B cell (primary cell): ENCODE results near the gene RPL19.

Experiments
- EZH2 ChIP-seq: IDR thresholded peaks from 2 replicates; pipeline ENCODE4 v1.6.1; 2012; ENCODE audit warnings: borderline replicate concordance, low read depth, mild to moderate bottlenecking, moderate library complexity, low read length; ENCODE audit not compliant: insufficient read depth, poor library complexity, severe bottlenecking
- TF ChIP-seq, protein P1 (sequence below): fragments of 200-600 bp; IDR thresholded peaks from one replicate; pipeline ENCODE4 v1.8.0; 2022; ENCODE audit warnings: antibody characterized with exemption, mild to moderate bottlenecking

DNA sequence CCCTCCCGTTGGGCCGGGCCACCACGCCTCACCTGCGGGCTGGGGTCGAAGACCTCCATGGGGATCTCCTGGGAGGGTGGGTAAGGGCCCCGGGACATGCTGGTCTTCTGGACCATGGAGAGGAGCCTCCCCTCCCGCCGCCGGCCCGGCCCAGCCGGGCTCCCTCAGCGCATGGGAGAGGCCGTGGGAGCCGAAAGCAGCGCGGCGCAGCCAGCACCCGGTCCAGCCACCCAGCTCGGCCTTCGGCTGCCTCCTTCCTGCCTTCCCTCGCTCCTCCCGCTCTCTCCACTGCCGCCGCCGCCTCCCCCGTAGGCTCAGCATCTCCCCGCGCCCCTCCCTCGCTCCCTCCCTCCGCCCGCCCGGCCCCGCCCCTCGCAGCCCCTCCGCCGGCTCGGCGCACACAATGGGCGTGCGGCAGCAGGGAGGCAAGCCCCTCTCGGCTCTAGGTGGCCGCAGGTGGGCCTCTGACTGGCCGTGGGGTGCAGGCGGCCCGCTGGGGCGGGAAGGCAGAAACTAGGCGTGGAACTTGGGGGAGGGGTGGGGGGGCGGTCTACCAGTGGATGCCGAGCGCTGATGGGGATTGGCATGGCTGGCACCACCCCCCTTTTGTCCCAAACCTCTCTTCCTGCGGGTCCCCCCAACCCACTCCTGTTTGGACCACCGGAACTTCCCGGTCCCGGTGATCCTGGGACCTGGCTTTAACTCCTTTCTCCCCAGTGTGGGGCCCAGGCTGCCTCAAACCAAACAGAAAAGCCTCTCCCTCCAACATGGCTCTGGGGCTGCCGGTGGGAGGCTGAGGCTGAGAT is 2.5 kb upstream of the RPL19 start, which contains the start of gene CACNB1:
- TF ChIP-seq, protein P1, sequence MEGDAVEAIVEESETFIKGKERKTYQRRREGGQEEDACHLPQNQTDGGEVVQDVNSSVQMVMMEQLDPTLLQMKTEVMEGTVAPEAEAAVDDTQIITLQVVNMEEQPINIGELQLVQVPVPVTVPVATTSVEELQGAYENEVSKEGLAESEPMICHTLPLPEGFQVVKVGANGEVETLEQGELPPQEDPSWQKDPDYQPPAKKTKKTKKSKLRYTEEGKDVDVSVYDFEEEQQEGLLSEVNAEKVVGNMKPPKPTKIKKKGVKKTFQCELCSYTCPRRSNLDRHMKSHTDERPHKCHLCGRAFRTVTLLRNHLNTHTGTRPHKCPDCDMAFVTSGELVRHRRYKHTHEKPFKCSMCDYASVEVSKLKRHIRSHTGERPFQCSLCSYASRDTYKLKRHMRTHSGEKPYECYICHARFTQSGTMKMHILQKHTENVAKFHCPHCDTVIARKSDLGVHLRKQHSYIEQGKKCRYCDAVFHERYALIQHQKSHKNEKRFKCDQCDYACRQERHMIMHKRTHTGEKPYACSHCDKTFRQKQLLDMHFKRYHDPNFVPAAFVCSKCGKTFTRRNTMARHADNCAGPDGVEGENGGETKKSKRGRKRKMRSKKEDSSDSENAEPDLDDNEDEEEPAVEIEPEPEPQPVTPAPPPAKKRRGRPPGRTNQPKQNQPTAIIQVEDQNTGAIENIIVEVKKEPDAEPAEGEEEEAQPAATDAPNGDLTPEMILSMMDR, result no peak
- no peak for TF ChIP-seq EZH2
